SK-N-SH (cell line): ENCODE measurements around the gene HOTAIR. TPM values are rescaled to one million over a fixed set of nuclear protein-coding genes. Genes with fewer than 3 reads are reported as not detected.

Experiments used
- CTCF ChIA-PET: fragments of 300-600, 350-600 bp; formaldehyde crosslinking; extraction: SDS; loops from one replicate; lab custom pipeline; 2021; lab: Yijun Ruan, JAX
- POLR2A ChIA-PET: fragments of 350-600 bp; sonication (Branson Sonifier 250); formaldehyde crosslinking; extraction: SDS; loops from one replicate; lab custom pipeline; 2020; ENCODE audit warnings: antibody characterized with exemption, inconsistent platforms; lab: Yijun Ruan, JAX
- DNase-seq: peaks from one replicate; pipeline ENCODE4 v3.0.0; 2012
- H2AFZ ChIP-seq: fragments of 200-600 bp; sonication (generic); 2 replicates; pipeline ENCODE4 v1.8.1; 2016; ENCODE audit warnings: antibody characterized with exemption, mild to moderate bottlenecking, low read depth
- H3F3A ChIP-seq: fragments of 200-600 bp; sonication (generic); replicated peaks from 2 replicates; pipeline ENCODE3; 2016; ENCODE audit warnings: antibody characterized with exemption, mild to moderate bottlenecking; ENCODE audit not compliant: insufficient read depth
- H3K27ac ChIP-seq, 2 experiments: fragments of 200-500 bp in 1 of 2; fragments of 200-600 bp in 1 of 2; sonication (Bioruptor generic) in 1 of 2; sonication (generic), shearing (Covaris generic) in 1 of 2; 2 replicates each; pipeline versions ENCODE4 v1.5.1 to v1.6.1; 2014 to 2016; ENCODE audit warnings: low read depth in 2 of 2, inconsistent platforms in 1 of 2, low read length in 1 of 2, mild to moderate bottlenecking in 1 of 2, mixed read lengths in 1 of 2
- H3K27me3 ChIP-seq: fragments of 200-600 bp; sonication (generic), shearing (Covaris generic); 2 replicates; pipeline ENCODE4 v1.6.1; 2016; ENCODE audit warnings: mixed run types; ENCODE audit not compliant: insufficient read depth
- H3K36me3 ChIP-seq, 2 experiments: fragments of 200-500 bp in 1 of 2; fragments of 200-600 bp in 1 of 2; sonication (Bioruptor generic) in 1 of 2; sonication (generic) in 1 of 2; replicated peaks in 1 of 2; 2 replicates each; pipeline versions ENCODE3 to v1.5.1; 2014 to 2016; ENCODE audit warnings: low read length in 1 of 2, mild to moderate bottlenecking in 1 of 2; ENCODE audit not compliant: insufficient read depth in 2 of 2, control insufficient read depth in 1 of 2
- H3K4me1 ChIP-seq, 2 experiments: fragments of 200-500 bp in 1 of 2; fragments of 200-600 bp in 1 of 2; sonication (Bioruptor generic) in 1 of 2; sonication (generic), shearing (Covaris generic) in 1 of 2; 2 replicates each; pipeline versions ENCODE4 v1.5.1 to v1.6.1; 2014 to 2016; ENCODE audit warnings: low read depth in 1 of 2, low read length in 1 of 2, mixed run types in 1 of 2; ENCODE audit not compliant: insufficient read depth in 2 of 2, control insufficient read depth in 1 of 2
- H3K4me2 ChIP-seq: fragments of 200-600 bp; sonication (generic), shearing (Covaris generic); 2 replicates; pipeline ENCODE4 v1.6.1; 2017; ENCODE audit warnings: mixed run types
- H3K4me3 ChIP-seq, 2 experiments: fragments of 200-500 bp in 1 of 2; fragments of 200-600 bp in 1 of 2; sonication (Bioruptor generic) in 1 of 2; sonication (generic), shearing (Covaris generic) in 1 of 2; 2 replicates each; pipeline versions ENCODE4 v1.5.1 to v1.8.1; 2014 to 2016; ENCODE audit warnings: low read depth in 2 of 2, inconsistent platforms in 1 of 2, low read length in 1 of 2, mild to moderate bottlenecking in 1 of 2, mixed read lengths in 1 of 2, moderate library complexity in 1 of 2
- H3K79me2 ChIP-seq: fragments of 200-600 bp; sonication (generic); 2 replicates; pipeline ENCODE4 v1.8.1; 2017; ENCODE audit warnings: mild to moderate bottlenecking; ENCODE audit not compliant: insufficient read depth
- H3K9ac ChIP-seq: fragments of 200-600 bp; sonication (generic); 2 replicates; pipeline ENCODE4 v1.6.1; 2017; ENCODE audit warnings: mixed run types
- H3K9me2 ChIP-seq: fragments of 200-600 bp; sonication (generic); 2 replicates; pipeline ENCODE4 v1.6.1; 2017; ENCODE audit warnings: mixed run types
- H3K9me3 ChIP-seq: fragments of 200-600 bp; sonication (generic); 2 replicates; pipeline ENCODE4 v1.6.1; 2017; ENCODE audit warnings: mixed run types, mild to moderate bottlenecking, moderate library complexity
- H4K20me1 ChIP-seq: fragments of 200-600 bp; sonication (generic); 2 replicates; pipeline ENCODE4 v1.6.1; 2017; ENCODE audit warnings: mild to moderate bottlenecking, mixed run types; ENCODE audit not compliant: insufficient read depth
- FOXM1 ChIP-seq: IDR thresholded peaks from 2 replicates; pipeline ENCODE4 v1.4.0; 2012; ENCODE audit warnings: low read depth, mild to moderate bottlenecking
- GATA2 ChIP-seq: sonication (generic); formaldehyde crosslinking; IDR thresholded peaks from 2 replicates; pipeline ENCODE4 v1.5.0; 2020; ENCODE audit warnings: mild to moderate bottlenecking, missing genetic modification reagents
- JUND ChIP-seq: IDR thresholded peaks from 2 replicates; pipeline ENCODE4 v1.4.0; 2012
- RAD21 ChIP-seq: IDR thresholded peaks from 2 replicates; pipeline ENCODE4 v1.6.1; 2012; ENCODE audit warnings: mild to moderate bottlenecking, low read length
- REST ChIP-seq: IDR thresholded peaks from 2 replicates; pipeline ENCODE4 v1.6.1; 2012; ENCODE audit warnings: mild to moderate bottlenecking, low read depth, low read length, moderate library complexity
- SIN3A ChIP-seq: IDR thresholded peaks from 2 replicates; pipeline ENCODE4 v1.6.1; 2012; ENCODE audit warnings: low read depth, mild to moderate bottlenecking, low read length, moderate library complexity, borderline replicate concordance
- USF2 ChIP-seq: fragments of 150-350 bp; IDR thresholded peaks from 2 replicates; pipeline ENCODE4 v1.6.1; 2017; ENCODE audit warnings: antibody characterized with exemption, low read length, low read depth, borderline replicate concordance
- YY1 ChIP-seq: IDR thresholded peaks from 2 replicates; pipeline ENCODE4 v1.4.0; 2012; ENCODE audit warnings: low read depth, mild to moderate bottlenecking
- WGBS: methylation state at CpG from one replicate; pipeline ENCODE4 v1.1.6; 2017; ENCODE audit warnings: low lambda C conversion rate; 5-methylcytosine and 5-hydroxymethylcytosine counted together
- polyA plus RNA-seq, 3 experiments: library from polyadenylated mRNA; depleted of rRNA; stranded (reverse); fragments of >200 nt; gene quantifications; 2 replicates each; pipeline ENCODE4 v1.2.3, GENCODE V29; 2012
- TF ChIP-seq, protein P1 (sequence below): IDR thresholded peaks from 2 replicates; pipeline ENCODE4 v1.4.0; 2012; ENCODE audit warnings: low read depth, borderline replicate concordance

Gene HOTAIR
- polyA plus RNA-seq, 1 of the 3 experiments (the other 2 are of a cell fraction): not detected

- TF ChIP-seq REST (no peak), YY1 (no peak)
These were observed 49.4 kb upstream of the HOTAIR start (continued) for GRCh38 chr12:54024127-54024526.

GRCh38 chr12:54022960-54023884, 48.5 kb upstream of the HOTAIR start:
- Histone ChIP-seq H3K27me3 (no peaks in the 10 kb centered on the region), H3K4me2 (no peak overlapping the region), H3K36me3 (no peaks in the 10 kb centered on the region), H3K9me2 (no peaks in the 10 kb centered on the region), H4K20me1 (no peaks in the 10 kb centered on the region), H3K9me3 (no peaks in the 10 kb centered on the region), H2AFZ (no peak overlapping the region), H3K4me1 (peaks cover 7 to 48% of the 10 kb centered on the region in 2 experiments; a peak in 2 of 4 replicates), H3K4me3 (no peak overlapping the region), H3K79me2 (0 out of 2 replicates have a peak, but pooled peaks cover 7% of the 10 kb centered on the region), H3K9ac (no peak overlapping the region), H3K27ac (no peak overlapping the region), H3F3A (peaks cover 6% of the 10 kb centered on the region)
- ChIA-PET POLR2A (no interaction called here), CTCF (interaction anchor here (0.6 to 23.2 kb wide), 16 partner anchors 9 to 377 kb away, joined by 3 to 548 read pairs (median 4); partner anchors contain the start of genes HOXC10, HOXC5, HOXC8 and HOXC9)
- WGBS: 79% methylated on average over 8 of the region's 8 CpGs
- TF ChIP-seq RAD21: no peak
- no peak for TF ChIP-seq GATA2 (CRISPR knock-in tag)
- no peak for TF ChIP-seq USF2
- no peak for TF ChIP-seq FOXM1
- TF ChIP-seq, protein P1, sequence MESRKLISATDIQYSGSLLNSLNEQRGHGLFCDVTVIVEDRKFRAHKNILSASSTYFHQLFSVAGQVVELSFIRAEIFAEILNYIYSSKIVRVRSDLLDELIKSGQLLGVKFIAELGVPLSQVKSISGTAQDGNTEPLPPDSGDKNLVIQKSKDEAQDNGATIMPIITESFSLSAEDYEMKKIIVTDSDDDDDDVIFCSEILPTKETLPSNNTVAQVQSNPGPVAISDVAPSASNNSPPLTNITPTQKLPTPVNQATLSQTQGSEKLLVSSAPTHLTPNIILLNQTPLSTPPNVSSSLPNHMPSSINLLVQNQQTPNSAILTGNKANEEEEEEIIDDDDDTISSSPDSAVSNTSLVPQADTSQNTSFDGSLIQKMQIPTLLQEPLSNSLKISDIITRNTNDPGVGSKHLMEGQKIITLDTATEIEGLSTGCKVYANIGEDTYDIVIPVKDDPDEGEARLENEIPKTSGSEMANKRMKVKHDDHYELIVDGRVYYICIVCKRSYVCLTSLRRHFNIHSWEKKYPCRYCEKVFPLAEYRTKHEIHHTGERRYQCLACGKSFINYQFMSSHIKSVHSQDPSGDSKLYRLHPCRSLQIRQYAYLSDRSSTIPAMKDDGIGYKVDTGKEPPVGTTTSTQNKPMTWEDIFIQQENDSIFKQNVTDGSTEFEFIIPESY: no peak
- no peak for TF ChIP-seq JUND
- no peak for TF ChIP-seq SIN3A
- no peak for DNase-seq
